ENCODE measurements around the gene MT1A.

DNA sequence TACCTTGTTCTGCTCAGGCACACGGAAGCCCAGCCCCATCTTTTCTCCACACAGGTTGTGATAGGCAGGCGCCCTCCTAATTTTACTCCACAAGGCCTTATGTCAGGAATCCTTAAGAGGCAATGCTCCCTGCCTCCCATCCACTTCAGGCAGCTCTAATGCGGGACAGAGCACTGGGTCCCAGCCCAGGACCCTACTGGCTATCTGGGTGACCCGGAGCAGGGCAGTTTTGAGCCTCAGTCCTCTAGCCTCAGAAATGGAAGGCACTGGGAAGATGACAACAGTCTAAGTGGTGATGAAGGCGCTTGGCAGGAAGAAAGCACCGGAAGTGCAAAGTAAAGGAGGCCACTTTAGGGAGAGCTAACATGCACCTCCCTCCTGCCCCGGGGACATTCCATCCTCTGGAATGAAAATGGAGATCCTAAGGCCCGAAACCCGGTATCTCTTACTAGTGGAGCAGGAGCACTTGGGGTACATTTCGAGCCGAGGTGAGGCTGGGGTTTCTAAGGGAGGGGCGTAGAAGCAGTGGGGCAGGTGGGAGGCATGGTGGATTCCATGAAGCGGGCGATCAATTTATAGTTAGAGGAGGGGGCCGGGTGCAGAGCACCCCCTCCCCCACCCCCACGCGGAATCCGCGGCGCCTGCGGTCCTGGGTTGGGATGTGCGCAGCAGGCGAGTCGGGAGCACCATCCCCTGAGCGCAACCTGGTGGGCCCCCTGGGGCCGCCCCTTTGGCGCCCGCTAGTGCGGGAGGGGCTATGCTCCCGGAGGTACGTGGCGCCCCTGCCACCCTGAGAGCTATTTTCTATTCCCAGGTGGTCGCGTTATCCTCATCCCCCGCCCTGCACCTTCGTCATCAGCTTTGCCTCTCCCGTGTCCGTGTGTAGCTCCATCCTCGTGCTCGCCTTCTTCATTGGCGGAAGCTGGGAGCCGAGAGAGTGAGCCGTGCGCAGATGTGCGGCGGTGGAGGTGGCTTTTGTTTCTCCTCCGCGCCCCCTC, 24.2 kb downstream of the MT1A start:
- TF ChIP-seq, protein P1, sequence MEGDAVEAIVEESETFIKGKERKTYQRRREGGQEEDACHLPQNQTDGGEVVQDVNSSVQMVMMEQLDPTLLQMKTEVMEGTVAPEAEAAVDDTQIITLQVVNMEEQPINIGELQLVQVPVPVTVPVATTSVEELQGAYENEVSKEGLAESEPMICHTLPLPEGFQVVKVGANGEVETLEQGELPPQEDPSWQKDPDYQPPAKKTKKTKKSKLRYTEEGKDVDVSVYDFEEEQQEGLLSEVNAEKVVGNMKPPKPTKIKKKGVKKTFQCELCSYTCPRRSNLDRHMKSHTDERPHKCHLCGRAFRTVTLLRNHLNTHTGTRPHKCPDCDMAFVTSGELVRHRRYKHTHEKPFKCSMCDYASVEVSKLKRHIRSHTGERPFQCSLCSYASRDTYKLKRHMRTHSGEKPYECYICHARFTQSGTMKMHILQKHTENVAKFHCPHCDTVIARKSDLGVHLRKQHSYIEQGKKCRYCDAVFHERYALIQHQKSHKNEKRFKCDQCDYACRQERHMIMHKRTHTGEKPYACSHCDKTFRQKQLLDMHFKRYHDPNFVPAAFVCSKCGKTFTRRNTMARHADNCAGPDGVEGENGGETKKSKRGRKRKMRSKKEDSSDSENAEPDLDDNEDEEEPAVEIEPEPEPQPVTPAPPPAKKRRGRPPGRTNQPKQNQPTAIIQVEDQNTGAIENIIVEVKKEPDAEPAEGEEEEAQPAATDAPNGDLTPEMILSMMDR (IDR thresholded peaks at IDR 0.05): no peak
- no peak for TF ChIP-seq POLR2AphosphoS5 (IDR thresholded peaks at IDR 0.05)
